Transverse colon (tissue), 3 donors: Measurements from ENCODE around the gene IL26.

Experiments
- EP300 ChIP-seq: sonication (generic); formaldehyde crosslinking; IDR thresholded peaks from one replicate; pipeline ENCODE4 v1.6.1; 2017; ENCODE audit warnings: antibody characterized with exemption, low read depth
- POLR2A ChIP-seq: fragments of 450-650 bp; IDR thresholded peaks from one replicate; pipeline ENCODE4 v1.6.1; 2016; ENCODE audit warnings: antibody characterized with exemption, mild to moderate bottlenecking, moderate library complexity
- TF ChIP-seq, protein P1 (sequence below), 5 experiments: fragments of 200-600 bp in 3 of 5; fragments of 450-650 bp in 2 of 5; sonication (generic) in 3 of 5; IDR thresholded peaks; 1 replicate in 2 of 5; 2 replicates in 3 of 5; pipeline ENCODE4 v1.5.1; 2016 to 2017; ENCODE audit warnings: antibody characterized with exemption in 5 of 5, inconsistent platforms in 3 of 5, mild to moderate bottlenecking in 2 of 5, moderate library complexity in 1 of 5

DNA sequence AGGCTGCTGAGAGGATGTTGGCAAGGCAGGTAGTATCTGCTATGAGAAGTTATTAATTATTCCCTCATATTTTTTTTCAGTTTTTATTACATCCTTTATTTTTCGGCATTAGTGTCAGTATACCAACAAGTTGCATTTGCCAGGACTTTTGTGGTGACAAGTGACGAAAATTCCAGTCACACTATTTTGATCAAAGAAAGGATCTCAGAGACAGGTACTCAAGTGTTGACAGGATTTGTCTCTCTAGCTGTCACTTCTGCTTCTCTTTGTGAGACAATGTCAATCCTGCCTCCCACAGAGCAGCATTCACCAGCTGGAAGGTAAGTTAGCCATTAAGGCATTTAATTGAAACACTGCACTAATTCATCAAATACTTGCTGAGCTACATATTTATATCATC, 48.0 kb downstream of the IL26 start:
- TF ChIP-seq, protein P1, sequence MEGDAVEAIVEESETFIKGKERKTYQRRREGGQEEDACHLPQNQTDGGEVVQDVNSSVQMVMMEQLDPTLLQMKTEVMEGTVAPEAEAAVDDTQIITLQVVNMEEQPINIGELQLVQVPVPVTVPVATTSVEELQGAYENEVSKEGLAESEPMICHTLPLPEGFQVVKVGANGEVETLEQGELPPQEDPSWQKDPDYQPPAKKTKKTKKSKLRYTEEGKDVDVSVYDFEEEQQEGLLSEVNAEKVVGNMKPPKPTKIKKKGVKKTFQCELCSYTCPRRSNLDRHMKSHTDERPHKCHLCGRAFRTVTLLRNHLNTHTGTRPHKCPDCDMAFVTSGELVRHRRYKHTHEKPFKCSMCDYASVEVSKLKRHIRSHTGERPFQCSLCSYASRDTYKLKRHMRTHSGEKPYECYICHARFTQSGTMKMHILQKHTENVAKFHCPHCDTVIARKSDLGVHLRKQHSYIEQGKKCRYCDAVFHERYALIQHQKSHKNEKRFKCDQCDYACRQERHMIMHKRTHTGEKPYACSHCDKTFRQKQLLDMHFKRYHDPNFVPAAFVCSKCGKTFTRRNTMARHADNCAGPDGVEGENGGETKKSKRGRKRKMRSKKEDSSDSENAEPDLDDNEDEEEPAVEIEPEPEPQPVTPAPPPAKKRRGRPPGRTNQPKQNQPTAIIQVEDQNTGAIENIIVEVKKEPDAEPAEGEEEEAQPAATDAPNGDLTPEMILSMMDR (IDR thresholded peaks at IDR 0.05), result no peak
- TF ChIP-seq POLR2A, result no peak
- TF ChIP-seq EP300, result no peak
